GM12801 (cell line): ENCODE measurements around the gene NT5DC2.

Experiments
- CTCF ChIP-seq: IDR thresholded peaks from one replicate; pipeline ENCODE4 v1.5.1; 2011; ENCODE audit warnings: control low read depth; ENCODE audit not compliant: insufficient read length; ENCODE audit errors: extremely low read depth

The NT5DC2 gene

GRCh38 chr3:52501046-52501445 is 32.6 kb downstream of the NT5DC2 start:
- no peak for TF ChIP-seq CTCF

- no peak for TF ChIP-seq CTCF
Measured at GRCh38 chr3:52498137-52499054, 35.3 kb downstream of the NT5DC2 start.

- TF ChIP-seq CTCF = no peak
Measured at GRCh38 chr3:52495777-52496602, 37.7 kb downstream of the NT5DC2 start.

- no peak for TF ChIP-seq CTCF
Measured at GRCh38 chr3:52494886-52495495, 38.7 kb downstream of the NT5DC2 start, which contains the start of gene STAB1. STAB1 (plus strand) TSS chr3:52495338; CDS start chr3:52495414, 76 bp downstream.

GRCh38 chr3:52494445-52494844 is 39.2 kb downstream of the NT5DC2 start:
- TF ChIP-seq CTCF = no peak

- TF ChIP-seq CTCF = no peak
Measured at GRCh38 chr3:52493232-52494017, 40.2 kb downstream of the NT5DC2 start.
